ENCODE results near the gene GALNT15.

GRCh38 chr3:16204751-16205150, 30.3 kb downstream of the GALNT15 start:
- TF ChIP-seq SP1 (IDR thresholded peaks at IDR 0.05) (no peak), CTCF (IDR thresholded peaks at IDR 0.05; ENCODE audit: low read depth, low read length, missing input control) (no peak), ATF3 (IDR thresholded peaks at IDR 0.05) (no peak), RAD21 (IDR thresholded peaks at IDR 0.05) (no peak), RXRA (IDR thresholded peaks at IDR 0.05) (no peak), YY1 (IDR thresholded peaks at IDR 0.05) (no peak), EGR1 (IDR thresholded peaks at IDR 0.05; ENCODE audit: low read depth in 2 of 2) (no peak), TAF1 (conservative IDR thresholded peaks at IDR 0.05) (no peak), ZBTB33 (IDR thresholded peaks at IDR 0.05) (no peak), MAX (IDR thresholded peaks at IDR 0.05) (no peak)

Data from liver (tissue), 3 donors.